ENCODE measurements around the gene RIMBP3C. TPM values are rescaled to one million over a fixed set of nuclear protein-coding genes. Genes with fewer than 3 reads are reported as not detected.
"Not testable (repeated sequence)": the region's sequence is repeated elsewhere in the genome, so short reads cannot be mapped to it uniquely, and the experiment has no call there.

The RIMBP3C gene, protein sequence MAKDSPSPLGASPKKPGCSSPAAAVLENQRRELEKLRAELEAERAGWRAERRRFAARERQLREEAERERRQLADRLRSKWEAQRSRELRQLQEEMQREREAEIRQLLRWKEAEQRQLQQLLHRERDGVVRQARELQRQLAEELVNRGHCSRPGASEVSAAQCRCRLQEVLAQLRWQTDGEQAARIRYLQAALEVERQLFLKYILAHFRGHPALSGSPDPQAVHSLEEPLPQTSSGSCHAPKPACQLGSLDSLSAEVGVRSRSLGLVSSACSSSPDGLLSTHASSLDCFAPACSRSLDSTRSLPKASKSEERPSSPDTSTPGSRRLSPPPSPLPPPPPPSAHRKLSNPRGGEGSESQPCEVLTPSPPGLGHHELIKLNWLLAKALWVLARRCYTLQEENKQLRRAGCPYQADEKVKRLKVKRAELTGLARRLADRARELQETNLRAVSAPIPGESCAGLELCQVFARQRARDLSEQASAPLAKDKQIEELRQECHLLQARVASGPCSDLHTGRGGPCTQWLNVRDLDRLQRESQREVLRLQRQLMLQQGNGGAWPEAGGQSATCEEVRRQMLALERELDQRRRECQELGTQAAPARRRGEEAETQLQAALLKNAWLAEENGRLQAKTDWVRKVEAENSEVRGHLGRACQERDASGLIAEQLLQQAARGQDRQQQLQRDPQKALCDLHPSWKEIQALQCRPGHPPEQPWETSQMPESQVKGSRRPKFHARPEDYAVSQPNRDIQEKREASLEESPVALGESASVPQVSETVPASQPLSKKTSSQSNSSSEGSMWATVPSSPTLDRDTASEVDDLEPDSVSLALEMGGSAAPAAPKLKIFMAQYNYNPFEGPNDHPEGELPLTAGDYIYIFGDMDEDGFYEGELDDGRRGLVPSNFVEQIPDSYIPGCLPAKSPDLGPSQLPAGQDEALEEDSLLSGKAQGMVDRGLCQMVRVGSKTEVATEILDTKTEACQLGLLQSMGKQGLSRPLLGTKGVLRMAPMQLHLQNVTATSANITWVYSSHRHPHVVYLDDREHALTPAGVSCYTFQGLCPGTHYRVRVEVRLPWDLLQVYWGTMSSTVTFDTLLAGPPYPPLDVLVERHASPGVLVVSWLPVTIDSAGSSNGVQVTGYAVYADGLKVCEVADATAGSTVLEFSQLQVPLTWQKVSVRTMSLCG (N-terminal part only)
- total RNA-seq (2021; fragmentation: NEBNext Ultra II Directional; extraction: Animal tissue kit (Norgen Biotek cat#: 25700)) (not detected in 2 replicates), polyA plus RNA-seq (2011; rRNA removed) (0.08 and 0.20 TPM in 2 replicates), polyA minus RNA-seq (2011; rRNA and poly(A)+ RNA removed) (0.02 and 0.22 TPM in 2 replicates)
- polyA plus RNA-seq (2011; cell fraction: cytosol; rRNA removed), result 0.05 TPM
- polyA plus RNA-seq (2011; cell fraction: nucleus; rRNA removed), result 0.16 TPM
- 0.05 to 0.15 TPM (median 0.09 TPM) in 3 of 4 replicates, not detected in the other for polyA plus RNA-seq (2012, experiment 1 of 2)
- 0.16 TPM for polyA plus RNA-seq (2012, experiment 2 of 2)
- polyA plus RNA-seq (2013, experiment 1 of 2), result 0.08 TPM
- 0.07 TPM for polyA plus RNA-seq (2013, experiment 2 of 2)
- polyA minus RNA-seq (2011; cell fraction: cytosol; rRNA and poly(A)+ RNA removed), result 0.29 TPM
- 0.60 TPM for polyA minus RNA-seq (2011; cell fraction: nucleus; rRNA and poly(A)+ RNA removed)
- long read RNA-seq, experiment 1, result 0 reads
- long read RNA-seq, experiment 2, result 0 reads

GRCh38 chr22:21551361-21551760 is at the start of gene RIMBP3C:
TSS of gene RIMBP3C (minus strand) at chr22:21551461. CDS start at chr22:21550976, 485 bp downstream.
- CTCF ChIA-PET (ENCODE audit: partially characterized antibody); H3K79me1 ChIP-seq (ENCODE audit: low read depth, low read length); H3K4me3 ChIP-seq (ENCODE audit: extremely low read depth in 1 of 4, insufficient read depth in 2 of 4, low read depth in 3 of 4, low read length in 4 of 4); H4K20me1 ChIP-seq (replicated peaks in 1 of 2; ENCODE audit: control insufficient read depth in 1 of 2, insufficient read depth in 2 of 2, low read length in 2 of 2); H2AK5ac ChIP-seq (ENCODE audit: low read depth, low read length); H4K8ac ChIP-seq (ENCODE audit: extremely low read depth, insufficient read depth, low read length); H2AFZ ChIP-seq (ENCODE audit: low read length); H2BK5ac ChIP-seq (ENCODE audit: low read depth, low read length); H3K4me1 ChIP-seq (replicated peaks in 1 of 4; ENCODE audit: control insufficient read depth in 3 of 4, insufficient read depth in 4 of 4, low read length in 3 of 4); DNase-seq (ENCODE audit: low read depth in 1 of 2, low spot score in 2 of 2); H2BK12ac ChIP-seq (ENCODE audit: low read depth, low read length); H3K27me3 ChIP-seq (replicated peaks in 1 of 4; ENCODE audit: control insufficient read depth in 3 of 4, extremely low read depth in 1 of 4, insufficient read depth in 3 of 4, low read length in 3 of 4); H3K4ac ChIP-seq (replicated peaks; ENCODE audit: insufficient read length, low read depth, low read length); H3K18ac ChIP-seq (ENCODE audit: extremely low read depth, low read length); H3K9me3 ChIP-seq (ENCODE audit: insufficient read depth in 2 of 2, low read depth in 1 of 2, low read length in 1 of 2); H3K56ac ChIP-seq (replicated peaks; ENCODE audit: insufficient read length, low read depth, low read length); POLR2A ChIA-PET (ENCODE audit: partially characterized antibody); FAIRE-seq; H2BK20ac ChIP-seq (ENCODE audit: low read length); H4K5ac ChIP-seq (ENCODE audit: insufficient read length, low read depth, low read length); H3K36me3 ChIP-seq (ENCODE audit: control insufficient read depth in 2 of 4, insufficient read depth in 4 of 4, low read length in 3 of 4); H3K23me2 ChIP-seq (ENCODE audit: low read depth, low read length); H3K27ac ChIP-seq (ENCODE audit: low read depth, low read length); H2BK120ac ChIP-seq (replicated peaks; ENCODE audit: low read depth, low read length); H4K91ac ChIP-seq (replicated peaks; ENCODE audit: insufficient read length, low read length); H3K9ac ChIP-seq (replicated peaks in 1 of 4; ENCODE audit: extremely low read depth in 1 of 4, low read depth in 3 of 4, low read length in 3 of 4); H3K79me2 ChIP-seq (ENCODE audit: control insufficient read depth in 1 of 2, insufficient read depth in 2 of 2, low read length in 2 of 2); H3K14ac ChIP-seq (ENCODE audit: insufficient read length); H3K23ac ChIP-seq (ENCODE audit: insufficient read length); H2BK15ac ChIP-seq (ENCODE audit: low read length); H3K4me2 ChIP-seq (ENCODE audit: insufficient read depth in 1 of 2, low read depth in 2 of 2, low read length in 2 of 2): not testable (repeated sequence)
- WGBS, 2 experiments (ENCODE audit: extremely low coverage in 1 of 2, insufficient coverage in 1 of 2, insufficient read length in 1 of 2, insufficient replicate concordance in 2 of 2, low coverage in 1 of 2, low lambda C conversion rate in 2 of 2, missing lambda C conversion rate in 1 of 2), result no CpG with 5 or more reads among the region's 4 CpGs
